GM12878 (cell line): Measurements from ENCODE around the gene DENND1C. TPM values are rescaled to one million over a fixed set of nuclear protein-coding genes. Genes with fewer than 3 reads are reported as not detected.

ENCODE experiments used
- CBX3 ChIP-seq: fragments of 200-600 bp; sonication (generic); IDR thresholded peaks from 2 replicates; pipeline ENCODE4 v1.6.1; 2016; ENCODE audit warnings: low read depth, borderline replicate concordance
- HDAC2 ChIP-seq: fragments of 200-600 bp; sonication (generic); IDR thresholded peaks from 2 replicates; pipeline ENCODE4 v1.6.1; 2017
- HDGF ChIP-seq: fragments of 450-650 bp; IDR thresholded peaks from 2 replicates; pipeline ENCODE4 v1.6.1; 2016; ENCODE audit warnings: antibody characterized with exemption
- MTA3 ChIP-seq: IDR thresholded peaks from 2 replicates; pipeline ENCODE4 v1.6.1; 2012; ENCODE audit warnings: low read length, inconsistent platforms, borderline replicate concordance
- NFYB ChIP-seq: IDR thresholded peaks from 2 replicates; pipeline ENCODE4 v1.6.1; 2011; ENCODE audit warnings: low read depth, mild to moderate bottlenecking, low read length, improper control_type of control experiment, moderate library complexity; ENCODE audit not compliant: insufficient read depth
- POLR2AphosphoS2 ChIP-seq: IDR thresholded peaks from 2 replicates; pipeline ENCODE4 v1.6.1; 2011; ENCODE audit warnings: low read depth, mild to moderate bottlenecking, low read length, improper control_type of control experiment, moderate library complexity
- POLR2AphosphoS5 ChIP-seq: IDR thresholded peaks from 2 replicates; pipeline ENCODE4 v1.6.1; 2011; ENCODE audit warnings: mild to moderate bottlenecking, low read length, inconsistent platforms
- SREBF1 ChIP-seq: IDR thresholded peaks from 2 replicates; pipeline ENCODE4 v1.6.1; 2012; ENCODE audit warnings: mild to moderate bottlenecking, low read length
- TAF1 ChIP-seq: IDR thresholded peaks from 2 replicates; pipeline ENCODE4 v1.6.1; 2011; ENCODE audit warnings: mild to moderate bottlenecking, low read depth, low read length, borderline replicate concordance
- ZNF207 ChIP-seq: fragments of 450-650 bp; IDR thresholded peaks from 2 replicates; pipeline ENCODE4 v1.6.1; 2014; ENCODE audit warnings: antibody characterized with exemption, mild to moderate bottlenecking, borderline replicate concordance
- polyA plus RNA-seq, 11 experiments: library from polyadenylated mRNA; depleted of rRNA in 4 of 11; unstranded in 6 of 11; stranded (reverse) in 5 of 11; fragments of >200 nt; fragmentation: Nextera tagmentation in 4 of 11; fragmentation: Illumina TruSeq in 1 of 11; extraction: Ambion mirVana in 4 of 11; extraction: Trizol in 1 of 11; gene quantifications; 1 replicate in 1 of 11; 2 replicates in 10 of 11; pipeline versions ENCODE4 v1.2.1 to v1.2.3, GENCODE V29; 2011 to 2016; ENCODE audit warnings: inconsistent platforms in 2 of 11, missing spikeins in 2 of 11, low read depth in 1 of 11
- total RNA-seq, 4 experiments: library from RNA; depleted of rRNA in 3 of 4; stranded (reverse); fragments of >200 nt in 3 of 4; fragmentation: Illumina TruSeq in 1 of 4; extraction: Trizol in 1 of 4; gene quantifications; 2 replicates each; pipeline versions ENCODE4 v1.2.1 to v1.2.3, GENCODE V29; 2013 to 2021
- TF ChIP-seq, protein P1 (sequence below): IDR thresholded peaks from 2 replicates; pipeline ENCODE4 v1.6.1; 2012; ENCODE audit warnings: mild to moderate bottlenecking, low read depth, low read length
- TF ChIP-seq, protein P2 (sequence below): fragments of 150-350 bp; IDR thresholded peaks from 2 replicates; pipeline ENCODE4 v1.6.1; 2014; ENCODE audit warnings: mild to moderate bottlenecking, low read depth, low read length
- TF ChIP-seq, protein P3 (sequence below): IDR thresholded peaks from 2 replicates; pipeline ENCODE4 v1.6.1; 2012; ENCODE audit warnings: low read length, inconsistent platforms
- TF ChIP-seq, protein P4 (sequence below): fragments of 450-650 bp; IDR thresholded peaks from 2 replicates; pipeline ENCODE4 v1.6.1; 2018; ENCODE audit warnings: mild to moderate bottlenecking, low read depth, moderate library complexity; ENCODE audit not compliant: partially characterized antibody
- TF ChIP-seq, protein P5 (sequence below): fragments of 450-650 bp; IDR thresholded peaks from 2 replicates; pipeline ENCODE4 v1.6.1; 2018; ENCODE audit warnings: borderline replicate concordance, mild to moderate bottlenecking; ENCODE audit not compliant: partially characterized antibody

Gene DENND1C
- total and polyA plus RNA-seq, 10 of the 15 experiments (the other 5 are each of a cell fraction or from before 2014, with no cell fraction given): 2.4 to 54.3 (median 32.7) TPM

DNA sequence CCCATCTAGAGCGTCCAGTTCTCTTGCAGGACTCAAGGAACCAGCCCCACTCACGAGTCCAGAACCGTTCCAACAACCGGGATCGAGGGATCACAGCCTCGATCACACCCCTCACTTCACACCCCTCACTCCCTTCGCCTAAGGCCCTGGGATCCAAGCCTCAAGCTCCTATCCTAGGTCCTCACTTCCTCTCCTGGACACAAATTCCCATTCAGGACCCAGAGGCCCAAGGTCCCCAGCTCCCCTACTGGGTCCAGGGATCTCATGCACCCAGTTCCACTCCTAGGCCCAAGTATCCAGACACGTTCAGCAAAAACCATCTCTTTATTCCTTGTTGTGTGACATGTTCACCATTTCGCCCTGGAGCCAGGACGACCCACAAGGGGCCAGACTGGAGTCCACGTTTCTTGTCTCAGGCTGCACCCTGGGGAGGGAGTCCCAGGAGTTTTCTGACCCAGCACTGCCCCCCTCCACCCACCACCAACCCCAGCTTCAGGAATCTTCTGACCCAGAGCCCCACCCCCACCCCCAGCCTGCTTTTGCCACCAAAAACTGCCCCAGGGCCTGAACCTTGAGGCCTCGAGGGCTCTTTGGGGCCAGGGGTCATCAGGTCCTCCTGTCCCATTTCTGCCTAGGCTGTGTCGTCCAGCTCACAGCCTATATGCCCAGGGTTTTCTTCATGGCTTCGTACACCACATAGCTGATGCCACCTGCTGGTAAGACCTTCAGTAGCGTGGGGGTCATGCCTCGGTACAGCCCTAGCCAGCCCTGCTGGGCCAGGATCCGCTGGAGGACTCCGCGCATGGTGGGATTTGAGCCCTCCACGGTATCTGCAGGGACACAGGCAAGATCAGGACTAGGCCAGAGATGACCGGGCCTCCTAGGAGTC, 55.6 kb downstream of the DENND1C start (continued):
- TF ChIP-seq, protein P1, sequence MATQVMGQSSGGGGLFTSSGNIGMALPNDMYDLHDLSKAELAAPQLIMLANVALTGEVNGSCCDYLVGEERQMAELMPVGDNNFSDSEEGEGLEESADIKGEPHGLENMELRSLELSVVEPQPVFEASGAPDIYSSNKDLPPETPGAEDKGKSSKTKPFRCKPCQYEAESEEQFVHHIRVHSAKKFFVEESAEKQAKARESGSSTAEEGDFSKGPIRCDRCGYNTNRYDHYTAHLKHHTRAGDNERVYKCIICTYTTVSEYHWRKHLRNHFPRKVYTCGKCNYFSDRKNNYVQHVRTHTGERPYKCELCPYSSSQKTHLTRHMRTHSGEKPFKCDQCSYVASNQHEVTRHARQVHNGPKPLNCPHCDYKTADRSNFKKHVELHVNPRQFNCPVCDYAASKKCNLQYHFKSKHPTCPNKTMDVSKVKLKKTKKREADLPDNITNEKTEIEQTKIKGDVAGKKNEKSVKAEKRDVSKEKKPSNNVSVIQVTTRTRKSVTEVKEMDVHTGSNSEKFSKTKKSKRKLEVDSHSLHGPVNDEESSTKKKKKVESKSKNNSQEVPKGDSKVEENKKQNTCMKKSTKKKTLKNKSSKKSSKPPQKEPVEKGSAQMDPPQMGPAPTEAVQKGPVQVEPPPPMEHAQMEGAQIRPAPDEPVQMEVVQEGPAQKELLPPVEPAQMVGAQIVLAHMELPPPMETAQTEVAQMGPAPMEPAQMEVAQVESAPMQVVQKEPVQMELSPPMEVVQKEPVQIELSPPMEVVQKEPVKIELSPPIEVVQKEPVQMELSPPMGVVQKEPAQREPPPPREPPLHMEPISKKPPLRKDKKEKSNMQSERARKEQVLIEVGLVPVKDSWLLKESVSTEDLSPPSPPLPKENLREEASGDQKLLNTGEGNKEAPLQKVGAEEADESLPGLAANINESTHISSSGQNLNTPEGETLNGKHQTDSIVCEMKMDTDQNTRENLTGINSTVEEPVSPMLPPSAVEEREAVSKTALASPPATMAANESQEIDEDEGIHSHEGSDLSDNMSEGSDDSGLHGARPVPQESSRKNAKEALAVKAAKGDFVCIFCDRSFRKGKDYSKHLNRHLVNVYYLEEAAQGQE: no peak
- TF ChIP-seq, protein P2, sequence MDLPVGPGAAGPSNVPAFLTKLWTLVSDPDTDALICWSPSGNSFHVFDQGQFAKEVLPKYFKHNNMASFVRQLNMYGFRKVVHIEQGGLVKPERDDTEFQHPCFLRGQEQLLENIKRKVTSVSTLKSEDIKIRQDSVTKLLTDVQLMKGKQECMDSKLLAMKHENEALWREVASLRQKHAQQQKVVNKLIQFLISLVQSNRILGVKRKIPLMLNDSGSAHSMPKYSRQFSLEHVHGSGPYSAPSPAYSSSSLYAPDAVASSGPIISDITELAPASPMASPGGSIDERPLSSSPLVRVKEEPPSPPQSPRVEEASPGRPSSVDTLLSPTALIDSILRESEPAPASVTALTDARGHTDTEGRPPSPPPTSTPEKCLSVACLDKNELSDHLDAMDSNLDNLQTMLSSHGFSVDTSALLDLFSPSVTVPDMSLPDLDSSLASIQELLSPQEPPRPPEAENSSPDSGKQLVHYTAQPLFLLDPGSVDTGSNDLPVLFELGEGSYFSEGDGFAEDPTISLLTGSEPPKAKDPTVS: no peak
- TF ChIP-seq CBX3 (no peak), ZNF207 (no peak), HDAC2 (0 out of 2 replicates have a peak, but pooled peaks have one; percentile 9), HDGF (no peak), POLR2AphosphoS2 (no peak), POLR2AphosphoS5 (0 out of 2 replicates have a peak, but pooled peaks have one; percentile 18), SREBF1 (no peak), TAF1 (0 out of 2 replicates have a peak, but pooled peaks have one; percentile 7), MTA3 (no peak), NFYB (no peak)
- TF ChIP-seq, protein P3, sequence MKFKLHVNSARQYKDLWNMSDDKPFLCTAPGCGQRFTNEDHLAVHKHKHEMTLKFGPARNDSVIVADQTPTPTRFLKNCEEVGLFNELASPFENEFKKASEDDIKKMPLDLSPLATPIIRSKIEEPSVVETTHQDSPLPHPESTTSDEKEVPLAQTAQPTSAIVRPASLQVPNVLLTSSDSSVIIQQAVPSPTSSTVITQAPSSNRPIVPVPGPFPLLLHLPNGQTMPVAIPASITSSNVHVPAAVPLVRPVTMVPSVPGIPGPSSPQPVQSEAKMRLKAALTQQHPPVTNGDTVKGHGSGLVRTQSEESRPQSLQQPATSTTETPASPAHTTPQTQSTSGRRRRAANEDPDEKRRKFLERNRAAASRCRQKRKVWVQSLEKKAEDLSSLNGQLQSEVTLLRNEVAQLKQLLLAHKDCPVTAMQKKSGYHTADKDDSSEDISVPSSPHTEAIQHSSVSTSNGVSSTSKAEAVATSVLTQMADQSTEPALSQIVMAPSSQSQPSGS: no peak
- TF ChIP-seq, protein P4, sequence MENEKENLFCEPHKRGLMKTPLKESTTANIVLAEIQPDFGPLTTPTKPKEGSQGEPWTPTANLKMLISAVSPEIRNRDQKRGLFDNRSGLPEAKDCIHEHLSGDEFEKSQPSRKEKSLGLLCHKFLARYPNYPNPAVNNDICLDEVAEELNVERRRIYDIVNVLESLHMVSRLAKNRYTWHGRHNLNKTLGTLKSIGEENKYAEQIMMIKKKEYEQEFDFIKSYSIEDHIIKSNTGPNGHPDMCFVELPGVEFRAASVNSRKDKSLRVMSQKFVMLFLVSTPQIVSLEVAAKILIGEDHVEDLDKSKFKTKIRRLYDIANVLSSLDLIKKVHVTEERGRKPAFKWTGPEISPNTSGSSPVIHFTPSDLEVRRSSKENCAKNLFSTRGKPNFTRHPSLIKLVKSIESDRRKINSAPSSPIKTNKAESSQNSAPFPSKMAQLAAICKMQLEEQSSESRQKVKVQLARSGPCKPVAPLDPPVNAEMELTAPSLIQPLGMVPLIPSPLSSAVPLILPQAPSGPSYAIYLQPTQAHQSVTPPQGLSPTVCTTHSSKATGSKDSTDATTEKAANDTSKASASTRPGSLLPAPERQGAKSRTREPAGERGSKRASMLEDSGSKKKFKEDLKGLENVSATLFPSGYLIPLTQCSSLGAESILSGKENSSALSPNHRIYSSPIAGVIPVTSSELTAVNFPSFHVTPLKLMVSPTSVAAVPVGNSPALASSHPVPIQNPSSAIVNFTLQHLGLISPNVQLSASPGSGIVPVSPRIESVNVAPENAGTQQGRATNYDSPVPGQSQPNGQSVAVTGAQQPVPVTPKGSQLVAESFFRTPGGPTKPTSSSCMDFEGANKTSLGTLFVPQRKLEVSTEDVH: no peak
- TF ChIP-seq, protein P5, sequence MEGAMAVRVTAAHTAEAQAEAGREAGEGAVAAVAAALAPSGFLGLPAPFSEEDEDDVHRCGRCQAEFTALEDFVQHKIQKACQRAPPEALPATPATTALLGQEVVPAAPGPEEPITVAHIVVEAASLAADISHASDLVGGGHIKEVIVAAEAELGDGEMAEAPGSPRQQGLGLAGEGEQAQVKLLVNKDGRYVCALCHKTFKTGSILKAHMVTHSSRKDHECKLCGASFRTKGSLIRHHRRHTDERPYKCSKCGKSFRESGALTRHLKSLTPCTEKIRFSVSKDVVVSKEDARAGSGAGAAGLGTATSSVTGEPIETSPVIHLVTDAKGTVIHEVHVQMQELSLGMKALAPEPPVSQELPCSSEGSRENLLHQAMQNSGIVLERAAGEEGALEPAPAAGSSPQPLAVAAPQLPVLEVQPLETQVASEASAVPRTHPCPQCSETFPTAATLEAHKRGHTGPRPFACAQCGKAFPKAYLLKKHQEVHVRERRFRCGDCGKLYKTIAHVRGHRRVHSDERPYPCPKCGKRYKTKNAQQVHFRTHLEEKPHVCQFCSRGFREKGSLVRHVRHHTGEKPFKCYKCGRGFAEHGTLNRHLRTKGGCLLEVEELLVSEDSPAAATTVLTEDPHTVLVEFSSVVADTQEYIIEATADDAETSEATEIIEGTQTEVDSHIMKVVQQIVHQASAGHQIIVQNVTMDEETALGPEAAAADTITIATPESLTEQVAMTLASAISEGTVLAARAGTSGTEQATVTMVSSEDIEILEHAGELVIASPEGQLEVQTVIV: no peak
